HCT116 (cell line): ENCODE data around the gene BTN1A1. TPM values are rescaled to one million over a fixed set of nuclear protein-coding genes. Genes with fewer than 3 reads are reported as not detected.

Experiments used
- ATAC-seq: fragments of 200-7000 bp; cut with Tn5 transposase; 2 replicates; pipeline ENCODE4 v1.9.1; 2020; ENCODE audit warnings: mild to moderate bottlenecking, moderate library complexity
- BruUV-seq: library from RNA; stranded (reverse); fragments of 400-500 nt; replicated peaks from 2 replicates; lab custom pipeline; 2021; lab: Mats Ljungman, UMichigan
- CTCF ChIA-PET: fragments of 300-600 bp; sonication (Branson Sonifier 250); formaldehyde crosslinking; loops from one replicate; lab custom pipeline; 2021; ENCODE audit warnings: antibody characterized with exemption; lab: Charles Lee
- POLR2A ChIA-PET: fragments of 300-600, 350-600 bp; sonication (Branson Sonifier 250); formaldehyde crosslinking; loops from one replicate; lab custom pipeline; 2021; ENCODE audit warnings: antibody characterized with exemption; lab: Charles Lee
- RAD21 ChIA-PET, 2 experiments: fragments of 300-600 bp; sonication (Branson Sonifier 250); formaldehyde crosslinking; loops; one replicate each; lab custom pipeline; 2023; ENCODE audit warnings: low total read pairs in 2 of 2; ENCODE audit not compliant: uncharacterized antibody in 2 of 2, unreplicated experiment in 2 of 2, low non-redundant PET in 1 of 2; lab: Charles Lee
- DNase-seq: peaks from one replicate; pipeline ENCODE4 v3.0.0-alpha.2; 2010; ENCODE audit warnings: low read depth, low spot score
- H2AFZ ChIP-seq: fragments of 200-600 bp; shearing (Covaris generic), sonication (generic); 2 replicates; pipeline ENCODE4 v1.6.1; 2017; ENCODE audit warnings: low read depth, mixed run types, mixed read lengths, antibody characterized with exemption, low read length; ENCODE audit not compliant: poor library complexity, severe bottlenecking
- H3K27ac ChIP-seq: 2 replicates; pipeline ENCODE4 v1.5.1; 2012; ENCODE audit warnings: low read depth, low read length
- H3K27me3 ChIP-seq: fragments of 200-600 bp; sonication (generic); 2 replicates; pipeline ENCODE4 v1.6.1; 2016; ENCODE audit warnings: mixed run types, low read length, mixed read lengths; ENCODE audit not compliant: insufficient read depth
- H3K36me3 ChIP-seq, 2 experiments: fragments of 200-500 bp in 1 of 2; fragments of 200-600 bp in 1 of 2; sonication (Bioruptor generic) in 1 of 2; sonication (generic) in 1 of 2; 2 replicates each; pipeline versions ENCODE4 v1.5.1 to v1.6.1; 2014 to 2016; ENCODE audit warnings: low read length in 2 of 2, inconsistent platforms in 1 of 2, mixed read lengths in 1 of 2, mixed run types in 1 of 2; ENCODE audit not compliant: insufficient read depth in 2 of 2, control insufficient read depth in 1 of 2
- H3K4me1 ChIP-seq, 2 experiments: fragments of 200-600 bp in 1 of 2; sonication (generic) in 1 of 2; 2 replicates each; pipeline versions ENCODE4 v1.5.1 to v1.6.1; 2012 to 2017; ENCODE audit warnings: low read length in 2 of 2, inconsistent platforms in 1 of 2, mild to moderate bottlenecking in 1 of 2, mixed read lengths in 1 of 2, mixed run types in 1 of 2, moderate library complexity in 1 of 2; ENCODE audit not compliant: insufficient read depth in 2 of 2, control insufficient read depth in 1 of 2
- H3K4me2 ChIP-seq: fragments of 200-600 bp; sonication (generic); 2 replicates; pipeline ENCODE4 v1.6.1; 2017; ENCODE audit warnings: mixed run types, low read length, mixed read lengths
- H3K4me3 ChIP-seq, 2 experiments: fragments of 200-600 bp in 1 of 2; sonication (generic) in 1 of 2; replicated peaks in 1 of 2; 2 replicates each; pipeline ENCODE4 v1.5.1; 2011 to 2016; ENCODE audit warnings: low read length in 2 of 2, control low read depth in 1 of 2, low read depth in 1 of 2, mild to moderate bottlenecking in 1 of 2, mixed read lengths in 1 of 2, mixed run types in 1 of 2
- H3K79me2 ChIP-seq: fragments of 200-600 bp; sonication (generic); 2 replicates; pipeline ENCODE4 v1.6.1; 2017; ENCODE audit warnings: mild to moderate bottlenecking, mixed run types, low read length, moderate library complexity, mixed read lengths; ENCODE audit not compliant: insufficient read depth
- H3K9ac ChIP-seq: fragments of 200-600 bp; sonication (generic); 2 replicates; pipeline ENCODE4 v1.6.1; 2016; ENCODE audit warnings: low read length, mixed read lengths
- H3K9me2 ChIP-seq: fragments of 200-600 bp; sonication (generic), shearing (Covaris generic); 2 replicates; pipeline ENCODE4 v1.6.1; 2017; ENCODE audit warnings: mixed run types, mild to moderate bottlenecking, moderate library complexity; ENCODE audit not compliant: insufficient read depth
- H3K9me3 ChIP-seq, 2 experiments: fragments of 200-500 bp in 1 of 2; fragments of 200-600 bp in 1 of 2; sonication (Bioruptor generic) in 1 of 2; sonication (generic) in 1 of 2; 2 replicates each; pipeline ENCODE4 v1.6.1; 2014 to 2017; ENCODE audit warnings: low read length in 2 of 2, mixed read lengths in 2 of 2, inconsistent platforms in 1 of 2, low read depth in 1 of 2, mild to moderate bottlenecking in 1 of 2, mixed run types in 1 of 2, moderate library complexity in 1 of 2; ENCODE audit not compliant: control insufficient read depth in 1 of 2, insufficient read depth in 1 of 2
- H4K20me1 ChIP-seq: fragments of 200-600 bp; sonication (generic), shearing (Covaris generic); 2 replicates; pipeline ENCODE4 v1.6.1; 2017; ENCODE audit warnings: mixed run types, mild to moderate bottlenecking, moderate library complexity; ENCODE audit not compliant: insufficient read depth
- ATF3 ChIP-seq: IDR thresholded peaks from 2 replicates; pipeline ENCODE4 v1.6.1; 2012
- CBX3 ChIP-seq: IDR thresholded peaks from 2 replicates; pipeline ENCODE4 v1.6.1; 2012; ENCODE audit warnings: low read depth
- JUND ChIP-seq: IDR thresholded peaks from 2 replicates; pipeline ENCODE4 v1.6.1; 2012
- RAD21 ChIP-seq: IDR thresholded peaks from 2 replicates; pipeline ENCODE4 v1.6.1; 2012; ENCODE audit warnings: low read depth, mild to moderate bottlenecking
- SP1 ChIP-seq: IDR thresholded peaks from 2 replicates; pipeline ENCODE4 v1.6.1; 2012; ENCODE audit warnings: low read depth
- YY1 ChIP-seq: IDR thresholded peaks from 2 replicates; pipeline ENCODE4 v1.6.1; 2011; ENCODE audit warnings: low read length, low read depth, moderate library complexity, mild to moderate bottlenecking; ENCODE audit not compliant: insufficient replicate concordance; ENCODE audit errors: extremely low read depth
- intact Hi-C: fragments of 100-400 bp; cut with micrococcal nuclease; formaldehyde crosslinking; loops from 2 replicates; pipeline ENCODE4 v1.10.0; 2022
- total RNA-seq: library from RNA; stranded (reverse); gene quantifications from one replicate; pipeline ENCODE4 v1.2.1, GENCODE V29; 2021; ENCODE audit not compliant: unreplicated experiment

BTN1A1 gene
- total RNA-seq, 1 experiment from 2014 or later, result 0.32 TPM

GRCh38 chr6:26554447-26554696 lies 54.3 kb downstream of the BTN1A1 start:
- Histone ChIP-seq H3K4me3 (peak overlapping the region; percentile 19 to 44), H3K9me3 (no peaks in the 10 kb centered on the region), H3K27me3 (no peaks in the 10 kb centered on the region), H3K9ac (peak overlapping the region; percentile 19; the same call in 1 of the 2 replicates), H3K36me3 (no peaks in the 10 kb centered on the region), H3K79me2 (no peaks in the 10 kb centered on the region), H3K27ac (peak overlapping the region; percentile 21; the same call in 1 of the 2 replicates), H3K9me2 (no peaks in the 10 kb centered on the region), H3K4me1 (peaks cover 14 to 45% of the 10 kb centered on the region in 2 experiments), H3K4me2 (peak overlapping the region; percentile 75), H2AFZ (peak overlapping the region; percentile 73), H4K20me1 (no peaks in the 10 kb centered on the region)
- ChIA-PET CTCF (interaction anchor here (1.7 to 1.8 kb wide), 2 partner anchors 41 to 213 kb away, joined by 7 to 11 read pairs; no protein-coding TSS in a partner anchor), POLR2A (interaction anchor here (0.7 to 2.4 kb wide), 5 partner anchors 9 to 223 kb away, joined by 3 to 8 read pairs (median 5); no protein-coding TSS in a partner anchor), RAD21 (no interaction called here)
- DNase-seq, result no peak
- intact Hi-C loops, result loop anchor here (5.0 kb wide), 2 partner anchors 212 to 242 kb away; no protein-coding TSS in a partner anchor
- no peak; the same call in 1 of the 2 replicates for ATAC-seq
- TF ChIP-seq YY1, result no peak
- BruUV-seq, result no TSS peak

- no TSS peak for BruUV-seq
- Histone ChIP-seq H3K27ac (peak overlapping the region; percentile 21; the same call in 1 of the 2 replicates), H4K20me1 (no peaks in the 10 kb centered on the region), H3K9me3 (no peaks in the 10 kb centered on the region), H3K9me2 (no peaks in the 10 kb centered on the region), H2AFZ (peak overlapping the region; percentile 73), H3K4me2 (peak overlapping the region; percentile 75), H3K4me3 (peak overlapping the region; percentile 19 to 44), H3K9ac (peak overlapping the region; percentile 19; the same call in 1 of the 2 replicates), H3K36me3 (no peaks in the 10 kb centered on the region), H3K79me2 (no peaks in the 10 kb centered on the region), H3K27me3 (no peaks in the 10 kb centered on the region), H3K4me1 (peaks cover 14 to 45% of the 10 kb centered on the region in 2 experiments)
- intact Hi-C loops, result loop anchor here (5.0 kb wide), 3 partner anchors 213 to 243 kb away; no protein-coding TSS in a partner anchor
- TF ChIP-seq RAD21, result 0 out of 2 replicates have a peak, but pooled peaks have one; percentile 2
- no peak for TF ChIP-seq JUND
- peak; percentile 90 for TF ChIP-seq ATF3
- 0 out of 2 replicates have a peak, but pooled peaks have one; percentile 6 for TF ChIP-seq SP1
- TF ChIP-seq CBX3, result 0 out of 2 replicates have a peak, but pooled peaks have one; percentile 50
- ChIA-PET CTCF (interaction anchor here (1.7 to 1.8 kb wide), 2 partner anchors 40 to 213 kb away, joined by 7 to 11 read pairs; no protein-coding TSS in a partner anchor), RAD21 (no interaction called here), POLR2A (interaction anchor here (0.7 to 2.4 kb wide), 5 partner anchors 9 to 224 kb away, joined by 3 to 6 read pairs (median 3); partner anchors contain the start of gene HMGN4)
- DNase-seq, result no peak
- peak; percentile 39 for ATAC-seq
Observed at GRCh38 chr6:26554697-26555504, 54.8 kb downstream of the BTN1A1 start.
